HG03442 (cell line): Measurements from ENCODE around the gene ADRB1.

Experiments used
- ATAC-seq: cut with Tn5 transposase; IDR thresholded peaks from one replicate; pipeline ENCODE4 v1.9.1; 2021; ENCODE audit warnings: mild to moderate bottlenecking, moderate library complexity; ENCODE audit not compliant: unreplicated experiment

The ADRB1 gene

DNA sequence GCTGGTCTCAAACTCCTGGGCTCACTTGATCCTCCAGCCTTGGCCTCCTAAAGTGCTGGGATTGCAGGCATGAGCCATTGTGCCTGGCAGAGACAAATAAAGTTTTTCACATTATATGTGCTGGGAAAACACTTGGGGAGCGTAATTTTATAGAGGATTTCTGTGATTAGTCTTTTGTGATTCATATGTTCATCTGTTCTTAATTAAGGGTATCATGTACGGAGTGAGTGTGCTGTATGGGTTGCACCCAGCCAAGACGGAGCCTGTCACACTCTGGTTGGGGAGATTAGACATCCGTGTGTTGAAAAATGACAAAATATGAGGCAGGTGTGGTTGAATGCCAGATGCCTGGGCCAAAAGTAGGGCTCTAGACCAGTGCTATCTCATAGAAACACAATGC is 10.3 kb downstream of the ADRB1 start:
- ATAC-seq: no peak

DNA sequence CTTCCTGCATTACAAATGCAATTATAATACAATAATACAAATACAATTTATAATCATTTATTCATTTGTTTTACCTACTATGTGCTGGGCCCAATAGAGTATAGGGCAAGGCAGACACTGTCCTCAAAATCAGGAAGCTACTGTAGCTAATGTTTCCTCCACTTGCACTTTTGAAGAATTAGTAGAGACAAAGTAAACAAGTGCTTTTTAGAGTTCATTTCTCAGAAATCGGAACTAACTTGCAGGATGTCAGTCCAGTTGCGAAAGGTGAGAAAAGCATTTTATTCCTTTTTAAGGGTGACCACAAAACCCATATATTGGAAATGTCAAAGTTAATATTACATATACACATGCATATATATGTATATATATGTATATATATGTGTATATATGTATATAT is 14.2 kb downstream of the ADRB1 start:
- no peak for ATAC-seq

DNA sequence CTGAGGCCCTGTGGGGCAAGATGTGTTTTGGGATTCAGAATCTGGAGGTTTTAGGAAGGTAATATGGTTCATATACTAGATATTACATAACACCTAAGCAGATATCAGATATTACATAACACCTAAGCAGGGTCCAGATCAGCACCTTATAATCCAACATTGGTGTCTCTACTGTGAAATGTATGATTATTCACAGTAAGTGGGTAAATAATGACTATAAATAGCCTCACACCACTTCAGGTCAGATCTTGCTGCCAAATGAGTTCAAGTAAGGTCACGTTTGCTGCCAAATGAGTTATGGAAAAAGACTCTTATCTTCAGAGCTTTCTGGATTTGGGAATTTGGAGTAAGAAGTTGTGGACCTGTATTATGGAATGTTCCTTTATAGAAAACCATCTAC is 14.6 kb downstream of the ADRB1 start:
- ATAC-seq: no peak

DNA sequence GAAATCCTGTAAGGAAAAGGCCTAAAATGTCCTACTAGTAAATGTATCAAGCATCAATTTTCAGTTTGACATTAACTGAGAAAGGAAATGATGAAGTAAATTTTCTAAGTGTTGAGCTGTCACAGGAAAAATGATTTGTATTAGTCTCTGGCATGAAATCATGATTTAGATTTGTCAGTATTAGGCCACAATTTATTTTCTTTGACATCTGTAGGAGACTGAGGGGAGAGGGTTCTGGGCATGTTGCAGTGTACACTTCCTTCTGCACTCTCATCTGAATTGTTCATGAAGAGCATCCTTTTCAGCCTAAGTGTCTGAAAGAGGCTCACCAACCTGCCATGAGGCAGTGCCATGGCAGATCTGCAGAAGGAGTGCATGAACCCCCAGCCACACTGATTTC is 15.9 kb downstream of the ADRB1 start:
- no peak for ATAC-seq

DNA sequence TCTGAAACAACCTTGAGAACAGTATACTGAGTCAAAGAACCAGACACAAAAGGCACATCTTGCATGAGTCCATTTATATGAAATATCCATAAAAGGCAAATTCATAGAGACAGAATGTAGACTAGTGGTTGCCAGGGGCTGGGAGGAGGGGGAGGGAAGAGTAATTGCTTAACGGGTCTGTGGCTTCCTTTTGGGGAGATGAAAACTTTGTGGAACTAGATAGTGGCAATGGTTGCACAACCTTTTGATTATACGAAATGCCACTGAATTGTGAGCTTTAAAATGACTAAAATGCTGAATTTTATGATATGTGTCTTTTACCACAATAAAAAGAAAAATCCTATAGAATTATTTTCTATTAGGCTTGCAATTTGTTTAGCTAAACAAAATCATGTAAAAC is 16.8 kb downstream of the ADRB1 start:
- ATAC-seq: no peak

DNA sequence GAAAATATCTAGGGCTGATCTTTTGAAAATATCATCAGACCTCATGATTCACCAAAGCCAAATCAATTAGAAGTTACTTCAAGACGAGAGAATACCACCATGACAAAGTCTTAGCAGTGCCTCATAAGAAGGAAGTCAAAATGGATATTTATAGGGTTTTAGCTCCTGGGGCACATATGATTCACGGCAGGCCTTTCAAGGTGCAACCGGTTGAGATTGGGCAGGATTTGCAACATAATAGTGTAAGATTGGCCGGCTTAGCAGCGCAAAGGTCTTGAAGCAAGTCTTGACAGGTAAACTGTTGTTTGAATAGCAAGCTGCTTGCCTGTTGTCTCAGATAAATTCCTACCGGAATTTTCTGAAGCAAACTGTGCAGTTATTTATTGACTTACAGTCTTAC is 17.5 kb downstream of the ADRB1 start:
- no peak for ATAC-seq

DNA sequence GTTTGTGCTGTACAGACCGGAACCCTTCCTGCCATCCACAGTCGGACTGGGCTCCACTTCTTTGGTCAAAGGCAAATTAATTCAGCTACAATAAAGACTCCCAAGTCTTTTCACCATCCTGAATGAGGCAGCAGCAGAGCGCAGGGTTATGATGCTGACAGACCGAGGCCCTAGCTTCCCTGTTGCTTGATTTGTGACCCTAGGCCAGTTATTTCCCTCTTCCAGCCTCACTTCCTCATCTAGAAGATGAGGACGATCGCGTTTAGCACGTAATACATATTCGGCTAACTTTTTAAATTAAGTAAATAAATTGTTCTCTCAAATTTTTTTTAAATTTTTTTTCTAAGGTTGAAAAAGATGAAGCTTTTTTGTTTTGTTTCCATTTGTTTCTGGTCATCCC is 18.1 kb downstream of the ADRB1 start:
- ATAC-seq: no peak

DNA sequence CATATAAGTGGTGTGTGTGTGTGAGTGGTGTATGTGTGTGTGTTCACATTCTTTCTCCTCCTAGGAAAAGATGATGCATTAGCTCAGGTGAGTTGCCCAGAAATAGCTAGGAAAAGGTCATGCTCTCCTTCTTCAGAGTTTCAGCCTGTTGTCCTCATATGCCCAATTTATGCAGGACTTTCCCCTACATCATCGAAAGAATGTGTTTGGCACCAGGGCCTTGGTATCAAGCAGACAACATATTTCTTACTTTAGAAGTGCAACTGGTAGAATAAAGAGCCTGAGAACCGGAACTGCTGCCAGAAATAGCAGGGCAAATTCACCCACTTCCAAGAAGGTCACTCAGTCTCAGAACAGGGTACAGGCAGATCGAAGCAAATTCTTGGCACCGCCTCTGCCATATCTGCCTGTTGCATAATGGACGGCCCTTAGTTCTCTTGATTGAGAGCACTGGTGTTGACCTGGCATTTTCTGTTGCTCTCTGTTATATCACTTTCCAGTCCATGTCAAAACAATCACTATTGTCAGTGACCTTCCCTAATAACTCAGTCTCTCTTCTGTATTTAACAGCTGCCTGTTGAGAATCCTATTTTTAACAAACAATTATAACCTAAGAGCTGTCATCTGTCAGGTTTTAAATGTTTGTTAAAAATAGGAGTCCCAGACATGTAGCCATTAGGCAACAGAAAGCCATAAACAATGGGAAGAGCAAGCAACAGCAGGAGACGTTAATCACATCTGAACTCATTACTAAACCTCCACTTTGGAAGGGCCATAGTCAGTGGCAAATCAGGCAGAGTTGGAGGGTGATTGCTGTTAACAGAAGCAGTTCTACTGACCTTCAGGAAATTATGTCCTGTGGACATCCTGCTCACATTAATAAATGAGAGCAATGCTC is 20.7 kb downstream of the ADRB1 start:
- no peak for ATAC-seq

DNA sequence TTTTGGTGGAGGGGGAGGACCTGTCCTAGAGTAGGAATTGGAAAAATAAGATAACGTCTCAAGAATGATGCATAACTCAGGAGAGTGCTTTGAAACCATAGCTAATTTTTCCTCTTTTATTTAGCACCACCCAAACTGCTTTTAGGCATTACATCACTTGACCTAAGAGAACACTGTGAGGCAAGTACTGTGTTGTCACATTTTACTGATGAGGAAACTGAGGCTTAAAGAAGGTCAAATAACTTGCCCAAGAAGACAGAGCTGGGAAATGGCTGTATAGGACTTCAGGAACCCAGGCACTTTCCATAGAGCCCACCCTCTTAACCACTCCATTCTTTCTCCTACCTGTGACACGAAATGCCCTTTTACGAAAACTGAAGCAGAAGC is 21.4 kb downstream of the ADRB1 start:
- ATAC-seq: no peak

DNA sequence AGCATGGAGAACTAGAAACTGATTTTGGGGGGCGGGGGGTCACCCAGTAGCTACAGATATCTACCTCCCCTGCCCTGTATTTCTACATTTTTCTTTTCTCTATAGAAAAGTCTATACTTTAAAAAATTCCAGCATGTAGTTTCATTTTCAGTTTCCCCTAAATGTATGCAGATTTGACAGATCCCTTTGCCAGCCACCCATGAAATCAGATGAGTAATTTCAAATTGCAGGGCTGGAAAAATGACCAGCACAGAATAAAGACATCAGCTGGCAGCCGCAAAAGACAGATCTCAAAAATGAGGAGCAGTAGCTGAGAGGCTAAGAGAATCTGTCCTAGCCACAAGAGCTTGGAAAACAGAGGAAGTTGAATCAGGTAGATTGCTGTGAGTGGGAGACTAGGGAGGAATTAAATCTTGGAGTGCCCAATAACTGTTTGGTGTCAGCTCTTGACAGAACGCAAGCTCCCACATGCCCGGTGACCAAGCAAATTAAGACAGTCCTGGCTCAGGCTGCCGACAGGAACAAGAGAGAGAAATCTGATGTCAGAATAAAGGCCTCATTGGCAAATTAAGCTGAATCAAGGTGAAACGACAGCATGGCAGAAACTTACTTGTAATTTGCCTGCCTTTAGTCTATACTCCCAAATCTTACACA is 24.5 kb downstream of the ADRB1 start:
- no peak for ATAC-seq

DNA sequence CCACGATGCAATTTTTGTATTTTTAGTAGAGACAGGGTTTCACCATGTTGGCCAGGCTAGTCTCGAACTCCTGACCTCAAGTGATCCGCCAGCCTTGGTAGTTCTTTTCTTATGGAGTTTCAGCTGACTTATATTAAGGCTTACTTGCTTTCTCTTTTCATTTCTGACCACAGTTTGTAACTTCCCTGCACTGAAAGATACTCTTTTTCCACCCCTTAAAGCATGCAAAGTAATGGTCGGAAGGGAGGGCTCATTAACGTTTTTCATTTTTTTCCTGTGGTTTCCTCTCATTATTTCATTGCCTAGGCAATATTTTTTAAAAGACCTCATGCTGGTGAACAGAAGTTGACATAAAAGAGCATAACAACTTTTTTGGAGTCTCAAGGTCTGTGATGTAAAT is 27.0 kb downstream of the ADRB1 start:
- no peak for ATAC-seq

DNA sequence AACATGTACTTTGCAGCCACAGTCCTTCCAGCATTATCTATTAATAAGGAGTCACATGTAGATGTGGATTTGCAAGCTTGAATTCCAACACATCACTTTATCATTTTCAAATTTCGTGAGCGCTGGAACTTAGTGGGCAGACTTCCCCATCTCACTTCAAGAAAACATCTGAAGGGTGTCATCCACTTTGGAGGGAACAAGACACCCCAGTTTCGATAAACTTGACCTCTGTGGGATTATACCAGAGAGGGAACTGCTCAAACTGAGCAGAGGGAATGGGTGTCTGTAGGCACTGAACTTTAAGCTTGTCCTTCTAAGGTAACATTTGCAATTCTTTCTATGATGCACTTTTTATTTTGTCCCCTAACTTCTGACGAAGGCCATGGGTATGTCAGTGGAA is 27.5 kb downstream of the ADRB1 start:
- no peak for ATAC-seq

DNA sequence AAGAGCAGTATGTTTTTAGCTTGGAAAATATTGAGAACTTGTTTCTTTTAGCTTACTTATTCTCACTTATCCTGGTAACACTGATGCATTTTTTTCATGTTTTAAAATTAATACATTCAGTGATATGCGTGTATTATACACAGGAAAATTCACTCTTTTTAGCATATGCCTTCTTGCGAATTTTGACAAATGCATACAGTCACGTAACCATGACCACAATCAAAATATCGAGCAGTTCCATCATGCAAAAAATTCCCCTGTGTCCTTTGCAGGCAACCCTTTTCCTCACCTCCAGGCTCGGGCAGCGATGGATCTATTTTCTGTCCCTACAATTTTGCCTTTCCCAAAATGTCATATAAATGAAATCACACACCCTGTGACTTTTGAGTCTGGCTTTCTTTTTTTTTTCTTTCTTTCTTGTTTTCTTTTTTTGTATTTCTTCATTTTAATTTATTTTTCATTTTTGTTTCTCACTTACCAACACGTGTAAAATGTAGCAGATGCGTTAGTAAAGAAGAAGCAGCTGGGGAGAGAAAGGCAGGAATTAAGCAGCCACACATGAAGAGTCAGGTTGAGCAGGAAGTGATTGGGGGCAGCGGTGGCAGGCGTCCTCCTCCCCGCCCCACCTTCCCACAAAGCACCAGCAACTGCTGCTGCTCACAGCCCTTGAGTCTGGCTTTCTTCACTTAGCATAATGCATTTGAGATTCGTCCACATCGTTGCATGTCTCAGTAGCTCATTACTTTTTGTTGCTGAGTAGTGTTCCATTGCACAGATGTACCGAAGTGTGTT is 29.9 kb downstream of the ADRB1 start:
- ATAC-seq: peak; percentile 49

DNA sequence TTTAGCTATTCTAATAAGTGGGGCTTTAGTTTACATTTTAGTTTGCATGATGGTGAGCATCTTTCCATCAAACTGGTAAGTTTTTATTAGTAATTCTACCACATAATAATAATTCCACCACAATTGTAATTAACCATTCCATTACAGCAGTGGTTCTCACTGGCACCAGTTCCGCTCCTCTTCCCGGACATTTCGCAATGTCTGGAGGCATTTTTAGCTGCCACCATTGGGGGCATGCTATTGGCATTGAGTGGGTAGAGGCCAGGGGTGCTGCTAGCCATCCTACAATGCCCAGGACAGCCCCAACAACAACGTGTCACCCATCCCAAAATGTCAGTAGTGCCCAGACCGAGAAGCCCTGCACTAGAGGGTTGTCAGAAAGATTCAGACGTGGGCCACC is 31.4 kb downstream of the ADRB1 start:
- no peak for ATAC-seq

DNA sequence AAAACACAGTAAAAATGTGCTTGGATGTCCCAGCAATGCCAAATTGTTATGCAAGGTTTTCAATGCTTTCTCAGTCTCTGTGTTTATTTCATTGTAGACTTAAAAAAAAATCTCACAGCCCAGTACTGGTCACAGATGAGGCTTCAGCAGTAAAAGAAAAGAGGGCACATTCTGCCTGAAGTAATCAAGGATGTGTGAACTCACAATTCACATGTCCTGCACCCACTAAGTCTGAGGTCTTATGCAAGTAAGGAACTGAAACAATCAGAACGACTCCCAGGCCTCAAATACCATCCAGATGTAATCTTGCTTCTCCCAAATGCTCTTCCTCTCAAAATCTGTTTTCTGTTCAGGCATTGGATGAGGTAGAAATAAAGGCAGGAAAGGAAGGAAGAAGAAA is 33.7 kb downstream of the ADRB1 start:
- ATAC-seq: no peak

DNA sequence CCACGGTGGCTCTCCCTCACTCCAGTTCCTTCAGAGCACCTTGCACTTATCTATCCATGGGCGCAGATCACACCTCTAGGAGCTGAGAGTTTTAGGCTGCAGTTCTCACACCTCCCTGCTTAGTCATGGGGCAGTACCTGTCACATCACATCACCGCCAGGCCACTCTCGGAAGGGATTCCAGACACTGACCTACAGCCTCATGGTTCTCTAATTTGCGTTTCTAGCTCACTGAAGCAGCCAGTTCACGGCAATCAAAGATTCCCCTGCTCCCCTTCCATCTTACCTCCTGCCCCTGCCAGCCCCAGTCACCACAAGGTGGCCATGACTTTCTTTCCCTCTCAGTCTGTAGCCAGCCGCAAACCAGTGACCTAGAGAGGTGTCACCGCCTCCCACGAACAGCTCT is 34.2 kb downstream of the ADRB1 start:
- ATAC-seq: no peak

DNA sequence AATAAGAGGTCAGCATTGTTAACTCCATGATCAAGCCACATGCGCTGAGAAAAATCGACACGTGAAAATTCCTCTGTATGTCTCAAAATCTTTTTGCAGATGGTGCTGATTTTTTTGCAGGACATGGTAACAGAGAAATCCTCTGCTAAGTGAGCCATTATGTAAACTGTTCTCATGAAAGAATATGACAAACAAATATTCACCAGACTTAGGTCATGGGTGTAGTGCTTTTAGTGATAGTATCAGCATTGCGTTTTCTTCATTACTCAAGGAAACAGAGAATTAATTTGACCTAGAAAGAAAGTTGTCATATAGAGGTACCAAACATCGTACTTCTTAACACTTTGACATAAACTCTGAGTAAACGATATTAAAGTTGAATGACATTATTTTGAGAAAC is 34.7 kb downstream of the ADRB1 start:
- no peak for ATAC-seq

DNA sequence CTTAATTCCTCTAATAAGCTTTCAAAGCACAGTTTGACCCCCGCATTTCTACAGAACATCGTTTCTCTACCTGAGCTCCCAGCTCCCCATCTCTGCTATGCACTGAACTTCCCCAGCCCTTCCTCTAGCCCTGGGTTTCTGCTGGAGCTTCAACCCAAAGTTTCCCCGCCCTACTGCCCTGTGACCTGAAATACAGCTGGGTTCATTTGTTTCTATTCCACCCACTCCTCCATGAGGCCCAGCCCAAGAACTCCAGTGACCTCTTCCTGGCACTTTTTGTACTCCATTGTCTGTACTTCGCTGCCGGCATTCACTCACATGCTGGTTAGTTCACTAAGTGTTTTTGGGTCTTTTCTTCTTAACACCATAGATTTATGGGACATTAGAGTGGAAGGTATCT is 35.8 kb downstream of the ADRB1 start:
- no peak for ATAC-seq

DNA sequence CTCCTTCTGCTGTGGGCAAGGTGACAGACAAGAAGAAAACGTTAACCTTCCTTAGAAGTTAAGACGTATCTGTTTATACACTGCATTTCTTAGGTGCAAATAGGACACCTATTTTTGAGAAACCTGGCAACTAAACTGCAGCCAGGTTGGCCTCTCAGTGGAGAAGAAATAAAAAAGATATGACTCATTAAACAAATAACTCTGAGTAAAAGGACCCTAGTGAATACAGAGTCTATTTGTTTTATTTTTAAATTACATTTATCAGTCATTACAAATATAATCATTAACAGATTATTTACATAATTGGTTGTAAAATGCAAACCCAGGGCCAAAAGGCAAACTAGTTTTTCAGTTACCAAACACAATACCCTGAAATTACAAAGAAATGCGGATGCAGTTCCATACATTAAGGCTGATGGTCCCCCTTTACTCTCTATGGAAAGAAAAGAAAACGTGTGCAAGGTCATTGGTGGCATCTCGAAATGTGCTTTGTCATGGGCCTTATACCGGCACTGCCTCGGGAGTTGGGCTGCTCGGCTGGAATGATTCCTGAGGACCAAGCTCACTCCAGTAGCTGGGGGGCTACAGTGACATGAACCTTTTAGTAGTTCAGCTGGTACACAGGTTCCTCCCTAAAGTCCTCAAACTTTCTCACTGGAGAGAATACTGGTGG is 38.4 kb downstream of the ADRB1 start:
- no peak for ATAC-seq

DNA sequence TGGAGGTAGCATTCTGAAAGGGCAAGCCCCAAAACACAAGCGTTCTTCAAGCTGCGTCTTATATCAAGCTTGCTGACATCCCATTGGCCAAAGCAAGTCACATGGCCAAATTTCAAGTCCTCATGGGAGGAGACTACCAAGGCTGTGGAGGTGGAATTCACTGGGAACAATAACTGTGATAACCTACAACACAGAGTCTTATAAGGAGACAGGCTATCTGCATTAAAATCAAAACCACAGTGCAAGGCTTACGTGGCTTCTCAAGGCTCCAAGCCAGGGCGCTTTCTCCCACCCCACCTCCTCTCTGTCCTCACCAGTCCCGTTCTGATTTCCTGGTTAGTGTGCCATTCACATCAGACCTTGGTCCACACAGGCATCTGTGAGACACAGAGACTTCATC is 39.4 kb downstream of the ADRB1 start:
- no peak for ATAC-seq

DNA sequence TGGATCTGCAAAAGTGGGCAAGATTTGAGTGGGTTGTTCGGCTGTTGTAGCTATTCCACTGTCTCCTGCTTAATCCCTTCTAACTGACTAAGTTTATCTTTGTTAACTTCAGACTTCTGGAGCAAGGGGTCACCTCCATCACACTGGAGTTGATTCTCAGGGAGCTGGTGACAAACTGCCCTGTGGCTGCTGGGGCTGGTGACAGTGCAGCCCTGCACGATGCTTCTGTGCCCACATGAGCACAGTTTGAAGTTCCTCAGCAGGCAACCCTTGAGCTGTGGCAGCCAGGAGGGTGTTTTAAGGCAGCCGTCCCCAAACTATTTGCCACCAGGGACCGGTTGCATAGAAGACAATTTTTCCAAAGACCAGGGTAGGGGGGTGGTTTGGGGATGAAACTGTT is 40.5 kb downstream of the ADRB1 start:
- no peak for ATAC-seq
